HG03442 (cell line): ENCODE data around the gene KLHL8.
"Not testable (repeated sequence)": the region's sequence is repeated elsewhere in the genome, so short reads cannot be mapped to it uniquely, and the experiment has no call there.

ENCODE experiments used
- ATAC-seq: cut with Tn5 transposase; IDR thresholded peaks from one replicate; pipeline ENCODE4 v1.9.1; 2021; ENCODE audit warnings: mild to moderate bottlenecking, moderate library complexity; ENCODE audit not compliant: unreplicated experiment

The KLHL8 gene

GRCh38 chr4:87228262-87228860, 7.9 kb upstream of the KLHL8 start:
- no peak for ATAC-seq

GRCh38 chr4:87227751-87228151, 7.3 kb upstream of the KLHL8 start:
- ATAC-seq = no peak

- ATAC-seq = no peak
These were observed 5.5 kb upstream of the KLHL8 start for GRCh38 chr4:87225936-87226335.

GRCh38 chr4:87224141-87224923, 3.9 kb upstream of the KLHL8 start:
- ATAC-seq = no peak

- ATAC-seq = peak; percentile 32
These were observed 755 bp downstream of the KLHL8 start for GRCh38 chr4:87219632-87220093.

GRCh38 chr4:87217235-87217763, 3.1 kb downstream of the KLHL8 start:
- not testable (repeated sequence) for ATAC-seq

GRCh38 chr4:87216469-87216868, 3.9 kb downstream of the KLHL8 start:
- ATAC-seq = no peak

GRCh38 chr4:87213421-87214075, 6.9 kb downstream of the KLHL8 start:
- ATAC-seq = no peak

- ATAC-seq = no peak
These were observed 9.0 kb downstream of the KLHL8 start for GRCh38 chr4:87211249-87211952.

- peak; percentile 69 for ATAC-seq
These were observed 10.7 kb downstream of the KLHL8 start for GRCh38 chr4:87209696-87210095.

GRCh38 chr4:87209182-87209581, 11.2 kb downstream of the KLHL8 start:
- ATAC-seq = no peak

- no peak for ATAC-seq
These were observed 15.9 kb downstream of the KLHL8 start for GRCh38 chr4:87204559-87204958.

GRCh38 chr4:87196927-87197326, 23.5 kb downstream of the KLHL8 start:
- ATAC-seq = no peak

GRCh38 chr4:87196146-87196545, 24.3 kb downstream of the KLHL8 start:
- ATAC-seq = no peak

GRCh38 chr4:87193958-87194675, 26.3 kb downstream of the KLHL8 start:
- ATAC-seq = no peak

- ATAC-seq = no peak
These were observed 28.1 kb downstream of the KLHL8 start for GRCh38 chr4:87192145-87192919.

GRCh38 chr4:87188932-87189331, 31.5 kb downstream of the KLHL8 start:
- ATAC-seq = no peak

- ATAC-seq = no peak
These were observed 32.4 kb downstream of the KLHL8 start for GRCh38 chr4:87188048-87188447.

GRCh38 chr4:87185146-87185870, 35.1 kb downstream of the KLHL8 start:
- ATAC-seq = no peak
